GM12878 (cell line): ENCODE results near the gene RIPPLY3. TPM values are rescaled to one million over a fixed set of nuclear protein-coding genes. Genes with fewer than 3 reads are reported as not detected.

Experiments
- ATAC-seq: fragments of 200-7000 bp; cut with Tn5 transposase; 3 replicates; pipeline ENCODE4 v1.9.1; 2020; ENCODE audit warnings: mild to moderate bottlenecking, moderate library complexity
- BruUV-seq: library from RNA; stranded (reverse); fragments of 400-500 nt; replicated peaks from 2 replicates; lab custom pipeline; 2021; lab: Mats Ljungman, UMichigan
- CTCF ChIA-PET: fragments of 300-600 bp; sonication (Branson Sonifier 250); formaldehyde crosslinking; extraction: SDS; loops from one replicate; lab custom pipeline; 2021; ENCODE audit warnings: inconsistent platforms; lab: Yijun Ruan, JAX
- POLR2A ChIA-PET: fragments of 350-600 bp; formaldehyde crosslinking; extraction: SDS; loops from one replicate; lab custom pipeline; 2021; ENCODE audit warnings: inconsistent platforms; lab: Charles Lee
- RAD21 ChIA-PET: fragments of 300-600 bp; sonication (Branson Sonifier 250); formaldehyde crosslinking; loops from one replicate; lab custom pipeline; 2023; ENCODE audit warnings: antibody characterized with exemption; ENCODE audit not compliant: unreplicated experiment; lab: Charles Lee
- SMC1A ChIA-PET: fragments of 300-600 bp; sonication (Branson Sonifier 250); formaldehyde crosslinking; loops from one replicate; lab custom pipeline; 2023; ENCODE audit not compliant: unreplicated experiment, uncharacterized antibody; lab: Charles Lee
- DNase-seq: peaks from one replicate; pipeline ENCODE4 v3.0.0-alpha.2; 2011; ENCODE audit warnings: low read depth, low spot score
- FAIRE-seq: peaks from 3 replicates; lab custom pipeline; 2011; peaks lifted over from hg19 to GRCh38; lab: Jason Lieb, UNC
- H2AFZ ChIP-seq: 2 replicates; pipeline ENCODE4 v1.6.0; 2011; ENCODE audit warnings: low read depth, low read length, control low read depth; ENCODE audit not compliant: control insufficient read depth
- H3K27ac ChIP-seq: 2 replicates; pipeline ENCODE4 v1.5.1; 2011; ENCODE audit warnings: control low read depth; ENCODE audit not compliant: control insufficient read depth, insufficient read depth
- H3K27me3 ChIP-seq, 2 experiments: replicated peaks in 1 of 2; 2 replicates each; pipeline versions ENCODE4 v1.6.0 to v1.6.1; 2011; ENCODE audit warnings: low read length in 1 of 2; ENCODE audit not compliant: control insufficient read depth in 2 of 2, insufficient read depth in 2 of 2
- H3K36me3 ChIP-seq, 2 experiments: 2 replicates each; pipeline ENCODE4 v1.5.1; 2011; ENCODE audit warnings: low read length in 1 of 2; ENCODE audit not compliant: control insufficient read depth in 2 of 2, insufficient read depth in 2 of 2
- H3K4me1 ChIP-seq: 2 replicates; pipeline ENCODE4 v1.6.1; 2011; ENCODE audit warnings: mild to moderate bottlenecking, low read length, moderate library complexity, mixed read lengths; ENCODE audit not compliant: control insufficient read depth, insufficient read depth
- H3K4me2 ChIP-seq: 2 replicates; pipeline ENCODE4 v1.6.0; 2011; ENCODE audit warnings: control low read depth; ENCODE audit not compliant: control insufficient read depth, insufficient read depth
- H3K4me3 ChIP-seq: fragments of 200-600 bp; sonication (generic); 2 replicates; pipeline ENCODE4 v1.5.1; 2016
- H3K79me2 ChIP-seq: 2 replicates; pipeline ENCODE4 v1.6.0; 2011; ENCODE audit warnings: low read length; ENCODE audit not compliant: control insufficient read depth, insufficient read depth
- H3K9ac ChIP-seq: 2 replicates; pipeline ENCODE4 v1.8.0; 2011; ENCODE audit warnings: low read length, control low read depth, mixed read lengths; ENCODE audit not compliant: control insufficient read depth, insufficient read depth
- H3K9me3 ChIP-seq: replicated peaks from 3 replicates; pipeline ENCODE4 v1.5.1; 2011; ENCODE audit warnings: mild to moderate bottlenecking, low read length; ENCODE audit not compliant: control insufficient read depth, insufficient read depth
- H4K20me1 ChIP-seq: 2 replicates; pipeline ENCODE4 v1.6.0; 2011; ENCODE audit not compliant: control insufficient read depth, insufficient read depth
- ATF2 ChIP-seq: IDR thresholded peaks from 2 replicates; pipeline ENCODE4 v1.6.1; 2012; ENCODE audit warnings: low read length, inconsistent platforms
- E2F4 ChIP-seq: IDR thresholded peaks from 2 replicates; pipeline ENCODE4 v1.6.1; 2012; ENCODE audit warnings: low read depth, low read length, improper control_type of control experiment
- EP300 ChIP-seq, 2 experiments: fragments of 150-350 bp in 1 of 2; IDR thresholded peaks; 2 replicates each; pipeline ENCODE4 v1.6.1; 2011 to 2012; ENCODE audit warnings: low read depth in 2 of 2, low read length in 2 of 2, borderline replicate concordance in 1 of 2, improper control_type of control experiment in 1 of 2, inconsistent platforms in 1 of 2; ENCODE audit not compliant: control insufficient read depth in 1 of 2
- EZH2 ChIP-seq: IDR thresholded peaks from 2 replicates; pipeline ENCODE4 v1.6.1; 2012; ENCODE audit warnings: low read depth, mild to moderate bottlenecking, control low read depth, inconsistent platforms, low read length, borderline replicate concordance; ENCODE audit not compliant: control insufficient read depth
- HDAC2 ChIP-seq: fragments of 200-600 bp; sonication (generic); IDR thresholded peaks from 2 replicates; pipeline ENCODE4 v1.6.1; 2017
- MTA2 ChIP-seq: fragments of 450-650 bp; IDR thresholded peaks from 2 replicates; pipeline ENCODE4 v1.6.1; 2016; ENCODE audit warnings: low read depth, mild to moderate bottlenecking, moderate library complexity
- NR2C2 ChIP-seq: IDR thresholded peaks from 2 replicates; pipeline ENCODE4 v1.6.1; 2011; ENCODE audit warnings: borderline replicate concordance, low read depth; ENCODE audit not compliant: control insufficient read depth, insufficient read length
- PML ChIP-seq: IDR thresholded peaks from 2 replicates; pipeline ENCODE4 v1.6.1; 2012; ENCODE audit warnings: low read length, inconsistent platforms
- POLR2AphosphoS5 ChIP-seq: IDR thresholded peaks from 2 replicates; pipeline ENCODE4 v1.6.1; 2011; ENCODE audit warnings: mild to moderate bottlenecking, low read length, inconsistent platforms
- REST ChIP-seq: IDR thresholded peaks from 2 replicates; pipeline ENCODE4 v1.6.1; 2012; ENCODE audit warnings: mild to moderate bottlenecking, low read depth, low read length
- SIX5 ChIP-seq: IDR thresholded peaks from 2 replicates; pipeline ENCODE4 v1.6.1; 2011; ENCODE audit warnings: mild to moderate bottlenecking, low read depth, low read length, moderate library complexity; ENCODE audit not compliant: severe bottlenecking
- SMARCA5 ChIP-seq: fragments of 450-650 bp; IDR thresholded peaks from 2 replicates; pipeline ENCODE4 v1.6.1; 2017; ENCODE audit warnings: mild to moderate bottlenecking
- ZBED1 ChIP-seq: IDR thresholded peaks from 2 replicates; pipeline ENCODE4 v1.6.1; 2016; ENCODE audit warnings: borderline replicate concordance
- ZNF622 ChIP-seq: fragments of 450-650 bp; IDR thresholded peaks from 2 replicates; pipeline ENCODE4 v1.6.1; 2017; ENCODE audit warnings: mild to moderate bottlenecking, inconsistent platforms
- WGBS: methylation state at CpG from one replicate; pipeline ENCODE4 v1.1.6; 2016; ENCODE audit warnings: low lambda C conversion rate; ENCODE audit not compliant: insufficient replicate concordance, insufficient coverage; ENCODE audit errors: missing lambda C conversion rate; 5-methylcytosine and 5-hydroxymethylcytosine counted together
- in situ Hi-C: fragments of 300-500 bp; cut with MboI; formaldehyde crosslinking; loops from 9 replicates; pipeline ENCODE4 v1.14.3; 2018; ENCODE audit warnings: mixed read lengths
- intact Hi-C: fragments of 100-400 bp; cut with micrococcal nuclease; formaldehyde crosslinking; loops from one replicate; pipeline ENCODE4 v1.14.2; 2022; ENCODE audit not compliant: unreplicated experiment
- polyA plus RNA-seq, 11 experiments: library from polyadenylated mRNA; depleted of rRNA in 4 of 11; unstranded in 6 of 11; stranded (reverse) in 5 of 11; fragments of >200 nt; fragmentation: Nextera tagmentation in 4 of 11; fragmentation: Illumina TruSeq in 1 of 11; extraction: Ambion mirVana in 4 of 11; extraction: Trizol in 1 of 11; gene quantifications; 1 replicate in 1 of 11; 2 replicates in 10 of 11; pipeline versions ENCODE4 v1.2.1 to v1.2.3, GENCODE V29; 2011 to 2016; ENCODE audit warnings: inconsistent platforms in 2 of 11, missing spikeins in 2 of 11, low read depth in 1 of 11
- total RNA-seq, 4 experiments: library from RNA; depleted of rRNA in 3 of 4; stranded (reverse); fragments of >200 nt in 3 of 4; fragmentation: Illumina TruSeq in 1 of 4; extraction: Trizol in 1 of 4; gene quantifications; 2 replicates each; pipeline versions ENCODE4 v1.2.1 to v1.2.3, GENCODE V29; 2013 to 2021

RIPPLY3 gene
- total and polyA plus RNA-seq, 10 of the 15 experiments (the other 5 are each of a cell fraction or from before 2014, with no cell fraction given): not detected

GRCh38 chr21:36976882-36977651 is 29.4 kb upstream of the RIPPLY3 start:
- ATAC-seq (peak; percentile 78), DNase-seq (peak; percentile 59), FAIRE-seq (peak; percentile 13)
- CTCF ChIA-PET: interaction anchor here (0.6 to 6.5 kb wide), 34 partner anchors 10 to 718 kb away, joined by 3 to 94 read pairs (median 4); partner anchors contain the start of genes HLCS, MORC3 and RIPPLY3
- H2AFZ ChIP-seq: peak overlapping the region; percentile 75
- no TSS peak for BruUV-seq
- H3K36me3 ChIP-seq: no peaks in the 10 kb centered on the region
- no peaks in the 10 kb centered on the region for H4K20me1 ChIP-seq
- peaks cover 15% of the 10 kb centered on the region for H3K4me1 ChIP-seq
- intact Hi-C loops: loop anchor here (1.0 to 5.0 kb wide), 2 partner anchors 32 to 100 kb away; no protein-coding TSS in a partner anchor
- no peak overlapping the region for H3K9ac ChIP-seq
- no peaks in the 10 kb centered on the region for H3K27me3 ChIP-seq
- H3K79me2 ChIP-seq: no peaks in the 10 kb centered on the region
- peak overlapping the region; percentile 66 for H3K4me2 ChIP-seq
- H3K27ac ChIP-seq: no peak overlapping the region
- 0 out of 2 replicates have a peak overlapping the region, but pooled peaks have one; percentile 17 for H3K4me3 ChIP-seq
- 2% methylated on average over 8 of the region's 8 CpGs for WGBS
- in situ Hi-C loops: no loop called here
- no peaks in the 10 kb centered on the region for H3K9me3 ChIP-seq
- SMC1A ChIA-PET: interaction anchor here (0.6 to 2.8 kb wide), 20 partner anchors 9 to 665 kb away, joined by 3 to 23 read pairs (median 4); no protein-coding TSS in a partner anchor
- RAD21 ChIA-PET: interaction anchor here (0.7 to 2.8 kb wide), 14 partner anchors 10 to 282 kb away, joined by 3 to 20 read pairs (median 6); partner anchors contain the start of gene HLCS
- POLR2A ChIA-PET: interaction anchor here (1.2 to 1.7 kb wide), 2 partner anchors 10 to 13 kb away, joined by 4 to 12 read pairs; partner anchors contain the start of gene HLCS
- TF ChIP-seq ATF2: no peak
- TF ChIP-seq EP300 (IDR thresholded peaks at IDR 0.05; ENCODE audit: borderline replicate concordance in 1 of 2, control insufficient read depth in 1 of 2, low read depth in 2 of 2, low read length in 2 of 2): no peak
- no peak for TF ChIP-seq POLR2AphosphoS5
- no peak for TF ChIP-seq ZBED1
- TF ChIP-seq EZH2: no peak
- no peak for TF ChIP-seq SIX5
- TF ChIP-seq E2F4: no peak
- no peak for TF ChIP-seq REST
- TF ChIP-seq ZNF622: no peak
- TF ChIP-seq SMARCA5: no peak; the same call in 1 of the 2 replicates
- TF ChIP-seq MTA2: no peak; the same call in 1 of the 2 replicates
- no peak for TF ChIP-seq PML
- TF ChIP-seq NR2C2: no peak
- TF ChIP-seq HDAC2: no peak
